SHP77 treated with DMSO at 0.1 percent for 48 hours (cell line): ENCODE measurements around the gene RAD52.

Source experiments
- DNase-seq: peaks from one replicate; lab custom pipeline; 2025; lab: John Stamatoyannopoulos, UW

RAD52 gene

DNA sequence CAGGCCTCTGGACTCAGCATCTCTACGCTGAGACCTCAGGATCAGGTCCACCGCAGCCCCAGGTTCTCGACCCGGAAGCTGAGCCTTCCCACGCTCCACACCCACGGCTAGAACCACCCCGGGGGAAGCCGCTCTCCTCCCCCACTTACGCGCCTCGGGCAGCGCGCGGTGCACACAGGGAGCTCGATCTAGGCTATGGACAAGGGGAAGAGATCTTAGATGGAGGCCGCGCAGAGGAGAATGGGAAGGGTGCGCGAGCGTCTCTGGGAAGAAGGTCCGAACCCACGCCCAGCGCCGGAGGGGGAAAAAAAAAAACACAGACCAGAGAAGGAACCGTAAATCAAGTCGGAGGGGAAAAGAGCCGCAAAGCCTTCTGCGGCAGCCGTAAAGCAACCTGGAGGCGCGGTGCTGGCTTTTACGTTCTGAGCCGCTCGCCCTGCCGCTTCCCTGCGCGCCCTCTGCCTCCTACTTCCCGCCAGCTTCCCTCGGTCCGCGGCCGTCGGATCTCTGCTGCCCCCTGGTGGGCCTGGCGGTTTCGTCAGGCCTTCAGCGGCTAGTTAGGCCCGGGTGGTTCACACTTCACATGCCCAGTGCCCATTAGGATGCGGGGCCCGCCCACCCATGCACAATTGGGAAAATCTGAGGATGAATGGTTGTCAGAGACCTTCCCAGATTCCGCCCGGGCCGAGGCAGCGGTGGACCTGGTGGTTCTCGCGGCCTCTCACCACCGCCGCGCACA lies at the start of gene RAD52:
RAD52 (minus strand) TSS at position 242 of the 739 bp plus-strand sequence. CDS start 16,636 bp downstream, outside the sequence.
- DNase-seq, result peak; percentile 80

DNA sequence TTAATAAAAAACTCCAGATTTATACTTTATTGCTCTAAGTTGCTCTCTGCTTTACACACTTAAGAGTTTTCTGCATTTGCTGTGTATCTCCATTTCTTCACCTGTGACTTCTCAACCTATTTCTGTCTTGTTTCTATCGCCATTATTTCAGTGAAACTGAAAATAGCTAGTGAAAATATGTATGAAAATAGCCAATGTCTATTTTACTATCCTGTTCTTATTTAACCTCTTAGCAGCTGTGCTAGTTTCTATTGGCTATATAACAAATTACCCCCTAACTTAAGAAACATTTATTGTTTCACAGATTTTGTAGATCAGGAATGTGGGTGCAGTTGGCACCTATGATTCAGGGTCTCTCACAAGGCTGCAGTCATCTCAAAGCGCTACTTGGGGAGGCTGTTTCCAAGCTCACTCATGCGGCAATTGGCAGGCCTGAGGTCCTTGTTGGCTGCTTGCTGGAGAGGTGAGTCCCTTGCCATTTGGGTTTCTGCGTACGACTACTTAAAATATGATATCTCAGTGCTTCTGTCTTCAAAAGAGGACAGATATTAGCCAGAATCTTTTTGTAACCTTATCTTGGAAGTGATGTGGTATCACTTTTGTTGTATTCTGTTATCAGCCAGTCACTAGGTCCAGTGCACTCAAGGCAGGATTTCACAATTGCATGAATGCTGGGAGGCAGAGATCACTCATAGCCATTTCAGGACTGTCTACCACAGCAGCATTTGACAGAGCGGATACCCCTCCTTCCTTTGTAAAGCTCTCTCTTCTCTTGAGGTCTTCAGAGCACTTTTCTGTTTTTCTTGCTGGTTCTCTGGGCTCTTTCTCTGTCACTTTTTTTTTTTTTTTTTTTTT lies 48.8 kb upstream of the RAD52 start:
- DNase-seq, result no peak

DNA sequence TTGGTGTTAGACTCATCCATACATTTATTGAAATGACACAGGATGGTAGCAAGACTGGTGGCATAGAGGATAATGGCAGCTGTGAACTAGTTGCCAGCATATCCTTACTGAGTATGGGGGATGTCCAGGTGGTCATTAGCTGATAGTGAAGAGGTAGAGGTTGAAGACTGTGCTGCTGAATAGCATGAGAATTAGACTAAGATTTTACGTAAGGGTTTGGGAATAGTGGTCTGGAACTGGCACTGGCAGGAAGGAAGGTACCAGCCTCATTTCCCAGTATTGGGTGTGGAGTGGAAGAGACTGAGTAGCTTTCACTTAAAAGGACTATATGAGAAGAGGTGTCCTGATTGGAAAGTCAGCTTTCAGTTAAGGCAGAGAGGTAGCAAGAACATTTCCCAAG lies 48.0 kb upstream of the RAD52 start:
- no peak for DNase-seq

DNA sequence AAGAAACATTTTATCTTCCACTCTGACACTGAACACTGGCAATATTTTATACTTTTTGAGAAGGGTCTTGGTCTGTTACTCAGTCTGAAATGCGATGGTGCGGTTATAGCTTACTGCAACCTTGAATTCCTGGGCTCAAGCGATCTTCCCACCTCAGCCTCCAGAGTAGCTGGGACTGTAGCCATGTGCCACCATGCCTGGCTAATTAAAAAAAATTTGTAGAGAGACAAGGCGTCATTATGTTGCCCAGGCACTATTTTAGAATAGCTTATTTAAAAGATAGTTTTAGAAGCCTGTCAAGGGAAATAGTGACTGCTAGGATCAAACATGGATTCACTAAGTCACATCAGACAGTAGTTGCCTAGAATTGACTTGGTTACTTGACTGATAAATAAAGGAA lies 47.4 kb upstream of the RAD52 start:
- no peak for DNase-seq

DNA sequence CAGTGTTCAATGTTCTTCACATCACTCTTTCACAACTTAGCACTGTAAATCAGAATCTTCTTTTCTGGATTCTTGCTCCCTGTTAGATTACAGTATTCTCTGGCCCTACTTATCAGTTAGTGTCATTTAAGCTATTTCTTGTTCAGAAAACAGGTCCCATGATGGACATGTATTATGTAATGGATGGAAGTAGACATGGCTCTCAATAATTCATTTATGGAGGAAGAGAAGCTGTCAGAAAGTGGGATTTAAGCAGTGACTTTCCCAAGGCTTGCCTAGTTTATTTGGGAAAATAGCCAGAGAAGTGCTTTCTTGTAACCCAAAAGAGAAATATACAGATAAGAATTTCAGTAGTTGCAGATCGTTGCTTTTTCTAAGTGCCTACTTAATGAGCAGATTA lies 43.2 kb upstream of the RAD52 start:
- no peak for DNase-seq

DNA sequence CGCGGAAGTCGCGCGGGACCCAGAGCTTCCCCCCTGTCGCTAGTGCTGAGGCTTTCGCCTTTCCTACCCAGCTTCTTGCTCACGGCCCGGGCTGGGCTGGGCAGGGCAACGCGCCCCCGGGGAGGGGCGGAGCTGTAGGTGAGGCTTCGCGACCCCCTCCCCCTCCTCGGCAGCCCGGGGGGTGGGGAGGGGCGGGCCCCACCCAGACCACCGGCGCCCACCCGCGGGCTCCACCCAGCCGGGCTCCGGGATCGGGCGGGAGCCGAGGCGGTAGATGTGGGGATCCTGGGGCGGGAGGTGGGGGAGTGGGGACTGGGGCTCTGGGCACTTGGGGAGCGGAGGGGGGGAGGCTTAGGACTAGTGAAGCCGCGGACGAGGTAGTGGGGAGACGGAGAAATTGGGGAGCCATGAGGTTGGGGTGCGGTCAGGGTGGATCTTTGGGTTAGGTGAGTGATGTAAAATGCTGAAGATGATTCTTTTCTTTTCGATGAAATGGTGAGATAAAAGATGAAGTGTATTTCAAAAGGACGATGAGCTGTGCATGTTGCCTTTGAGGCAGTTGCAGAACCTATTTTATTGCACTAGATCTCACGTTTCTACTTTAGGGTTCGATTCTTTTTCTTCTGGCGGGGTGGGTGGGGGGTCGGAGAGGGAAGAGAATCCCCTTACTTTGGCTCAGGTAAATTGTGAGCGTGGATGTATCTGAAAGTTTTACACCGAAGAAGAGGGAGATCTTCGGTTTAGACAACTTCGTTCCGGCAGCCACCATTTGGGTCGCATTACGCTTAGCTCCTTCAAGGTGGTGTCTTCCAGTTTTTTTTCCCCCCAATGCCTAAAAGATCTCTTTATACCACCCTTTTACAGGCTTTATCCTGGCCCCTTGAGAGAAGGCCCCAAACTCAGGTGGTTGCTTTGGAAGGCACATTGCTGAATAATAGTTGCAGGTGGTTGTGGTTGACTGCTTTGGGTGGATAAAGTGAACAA lies 42.1 kb upstream of the RAD52 start:
- DNase-seq, result no peak

DNA sequence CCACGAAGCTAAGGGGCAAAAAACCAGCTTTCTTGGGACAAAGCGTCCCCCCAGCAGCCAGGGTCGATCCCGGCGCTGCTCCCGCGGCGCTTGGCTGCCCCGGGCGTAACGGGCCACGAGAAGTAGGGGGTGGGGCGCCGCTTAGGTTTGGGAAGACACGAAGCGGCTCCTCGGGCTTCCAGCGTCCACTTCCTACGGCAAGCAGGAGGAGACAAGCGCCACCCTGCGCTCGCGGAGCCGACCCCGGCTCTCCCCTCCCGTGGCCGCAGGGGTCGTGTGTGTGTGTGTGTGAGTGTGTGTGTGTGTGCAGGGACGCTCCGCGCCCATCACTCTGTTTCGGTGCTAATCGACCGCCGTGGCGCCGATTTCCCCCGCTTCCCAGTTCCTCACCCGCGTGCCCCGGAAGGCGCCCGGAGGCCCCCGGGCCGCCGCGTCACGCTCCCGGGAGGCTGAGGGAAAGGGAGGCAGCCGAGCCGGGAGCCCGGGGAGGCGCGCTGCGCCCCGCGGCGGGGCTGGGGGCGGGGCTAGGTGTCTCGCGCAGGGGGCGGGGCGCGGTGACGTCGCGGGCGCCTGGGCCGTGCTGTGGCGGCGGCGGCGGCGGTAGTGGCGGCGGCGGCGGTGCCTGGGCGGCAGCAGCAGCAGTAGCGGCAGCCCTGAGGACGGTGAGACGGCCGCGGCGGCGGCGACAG lies 41.3 kb upstream of the RAD52 start, which contains the start of gene ERC1:
ERC1 (plus strand) TSS at position 563 of the 689 bp plus-strand sequence. CDS start 36,681 bp downstream, outside the sequence.
- DNase-seq, result no peak

DNA sequence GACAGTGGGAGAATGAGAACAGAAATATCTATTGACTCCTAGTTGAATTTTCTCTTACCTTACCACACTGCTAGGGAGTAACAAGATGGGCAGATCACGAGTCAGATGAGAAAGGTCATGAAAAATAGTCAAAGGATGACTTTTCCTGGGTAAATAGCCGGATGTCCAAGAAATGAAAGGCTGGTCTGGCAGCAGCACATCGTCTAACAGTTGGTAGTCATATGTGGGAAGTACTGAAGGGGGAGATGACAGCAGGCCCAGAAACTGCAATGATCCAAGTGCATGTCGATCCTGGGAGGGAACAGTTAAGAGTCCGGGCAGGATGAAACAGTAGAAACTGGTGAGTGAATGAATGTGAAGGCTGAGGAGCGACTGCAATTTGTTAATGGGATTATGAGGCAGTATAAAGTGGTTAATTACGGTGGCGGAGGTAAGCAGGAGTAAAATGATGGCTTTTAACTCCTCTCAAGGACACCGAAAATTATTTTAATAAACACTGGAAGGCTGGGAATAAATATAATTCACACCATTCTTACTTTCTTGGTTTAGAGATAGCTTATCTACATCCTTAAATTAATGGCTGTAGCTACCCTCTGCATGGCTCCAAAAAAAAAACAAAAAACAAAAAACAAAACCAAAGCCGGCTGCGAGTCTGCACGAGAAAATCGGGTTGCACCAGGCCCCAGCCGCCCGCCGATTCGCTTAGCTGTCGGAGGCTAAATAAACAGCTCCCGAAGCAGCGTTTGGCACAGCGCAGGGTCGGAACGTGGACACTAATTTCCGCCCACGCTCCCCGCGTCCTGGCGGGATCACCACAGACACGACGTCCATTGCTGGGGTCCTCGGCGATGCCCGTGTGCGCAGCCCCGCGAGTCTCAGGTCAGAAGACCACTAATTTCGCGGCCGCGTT lies 40.5 kb upstream of the RAD52 start:
- DNase-seq, result peak; percentile 1

DNA sequence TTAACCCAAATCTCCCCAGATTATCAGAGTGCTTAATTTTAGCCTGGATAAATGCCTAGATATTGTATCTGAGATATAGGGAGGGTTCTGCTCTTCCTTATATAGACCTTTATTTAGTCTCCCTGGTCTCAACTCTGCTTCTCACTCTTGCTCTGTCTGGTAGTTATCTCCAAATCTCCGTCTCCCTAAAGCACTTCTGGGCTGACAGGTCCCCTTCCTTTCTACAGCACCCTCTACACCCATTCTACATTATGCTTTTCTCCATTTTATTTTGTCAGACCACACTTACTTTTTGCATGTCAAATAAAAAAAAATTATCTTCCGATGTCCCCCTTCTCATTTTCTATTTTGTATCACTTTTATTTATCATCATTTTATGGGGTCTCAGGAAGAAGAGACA lies 39.6 kb upstream of the RAD52 start:
- DNase-seq, result no peak

DNA sequence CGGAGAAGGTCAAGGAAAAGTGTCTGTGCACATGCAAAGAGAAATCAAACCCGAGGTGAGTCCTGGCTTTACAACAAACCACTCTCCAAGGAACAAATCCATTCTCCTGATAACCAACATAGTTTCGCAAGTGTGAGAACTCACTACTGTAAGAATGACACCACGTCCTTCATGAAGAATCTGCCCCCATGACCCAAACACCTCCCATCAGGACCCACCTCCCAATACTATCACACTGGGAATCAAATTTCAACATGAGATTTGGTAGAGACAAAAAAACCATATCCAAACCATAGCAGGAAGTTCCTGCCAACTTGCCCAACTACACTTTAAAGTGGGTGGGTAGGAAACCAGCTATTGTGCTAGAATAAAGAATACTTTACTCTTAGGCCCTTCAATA lies 39.2 kb upstream of the RAD52 start:
- DNase-seq, result no peak

DNA sequence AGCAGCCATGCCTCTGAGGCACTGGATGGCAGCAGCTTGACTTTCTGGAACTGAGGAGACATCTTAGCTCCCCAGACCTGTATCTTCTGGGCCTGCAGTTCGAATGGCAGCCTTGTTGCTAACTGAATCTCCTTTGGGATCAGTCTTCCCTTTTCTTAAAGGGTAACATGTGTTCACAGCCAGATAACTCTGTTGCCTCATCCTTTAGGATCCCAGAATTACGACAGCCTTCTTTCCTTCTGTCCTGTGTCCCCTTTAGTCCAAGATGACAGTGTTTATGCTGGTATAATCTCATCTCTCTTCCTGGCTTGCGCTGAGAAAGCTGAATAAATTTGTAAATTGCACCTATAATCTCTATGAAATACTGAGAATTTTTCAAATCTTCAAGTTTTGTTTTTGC lies 32.5 kb upstream of the RAD52 start:
- DNase-seq, result no peak

DNA sequence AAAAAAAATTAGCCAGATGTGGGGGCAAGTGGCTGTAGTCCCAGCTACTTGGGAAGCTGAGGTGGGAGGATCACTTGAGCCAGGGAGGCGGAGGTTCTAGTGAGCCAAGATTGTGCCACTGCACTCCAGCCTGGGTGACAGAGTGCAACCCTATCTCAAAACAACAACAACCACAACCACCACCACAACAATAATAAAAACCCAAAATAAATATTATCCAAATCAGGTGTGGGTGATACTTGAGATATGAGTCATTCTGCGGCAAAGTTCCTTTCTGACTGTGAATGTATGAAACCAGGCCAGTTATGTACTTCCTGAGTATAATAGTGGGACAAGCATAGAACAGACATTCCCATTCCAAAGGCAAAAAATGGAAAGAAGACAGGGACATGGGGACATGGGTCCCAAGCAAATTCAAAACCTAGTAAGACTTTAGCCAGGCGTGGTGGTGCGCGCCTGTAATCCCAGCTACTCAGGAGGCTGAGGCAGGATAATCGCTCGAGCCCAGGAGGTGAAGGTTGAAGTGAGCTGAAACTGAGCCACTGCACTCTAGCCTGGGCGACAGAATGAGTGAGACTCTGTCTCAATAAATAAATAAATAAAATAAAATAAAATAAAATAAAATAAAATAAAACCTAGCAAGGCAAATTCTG lies 31.8 kb upstream of the RAD52 start:
- DNase-seq, result no peak

DNA sequence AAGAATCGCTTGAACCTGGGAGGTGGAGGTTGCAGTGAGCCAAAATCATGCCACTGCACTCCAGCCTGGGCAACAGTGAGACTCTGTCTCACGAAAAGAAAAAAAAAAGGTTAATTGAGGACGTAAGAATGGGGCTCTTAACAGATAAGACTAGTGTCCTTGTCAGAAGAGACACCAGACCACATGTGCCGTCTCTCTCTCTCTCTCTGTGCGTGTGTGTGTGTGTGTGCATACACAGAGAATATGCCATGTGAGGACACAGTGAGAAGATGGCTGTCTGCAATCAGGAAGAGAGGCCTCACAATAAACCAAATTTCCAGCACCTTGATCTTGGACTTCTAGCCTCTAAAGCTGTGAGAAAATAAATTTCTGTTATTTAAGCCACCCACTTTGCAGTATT lies 29.9 kb upstream of the RAD52 start:
- DNase-seq, result no peak

DNA sequence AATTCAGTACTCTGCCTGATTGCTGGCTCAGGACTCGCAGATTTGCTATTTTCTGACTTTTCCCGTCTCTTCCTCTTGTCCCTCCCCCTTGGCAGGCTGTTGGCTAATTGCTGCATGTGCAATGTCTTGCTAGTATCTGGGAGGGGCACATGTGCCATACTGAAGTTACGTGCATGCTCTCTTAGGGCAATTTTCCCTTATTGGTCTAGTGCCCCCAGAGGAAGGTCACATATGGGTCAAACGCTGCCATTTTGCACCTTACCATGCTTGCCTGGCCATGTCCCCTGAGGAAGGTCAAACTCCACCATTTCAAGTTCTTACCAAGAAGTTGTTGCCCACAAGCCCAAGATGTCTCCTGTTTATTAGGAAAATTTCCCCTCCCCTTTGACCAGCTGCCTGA lies 27.7 kb upstream of the RAD52 start:
- no peak for DNase-seq

DNA sequence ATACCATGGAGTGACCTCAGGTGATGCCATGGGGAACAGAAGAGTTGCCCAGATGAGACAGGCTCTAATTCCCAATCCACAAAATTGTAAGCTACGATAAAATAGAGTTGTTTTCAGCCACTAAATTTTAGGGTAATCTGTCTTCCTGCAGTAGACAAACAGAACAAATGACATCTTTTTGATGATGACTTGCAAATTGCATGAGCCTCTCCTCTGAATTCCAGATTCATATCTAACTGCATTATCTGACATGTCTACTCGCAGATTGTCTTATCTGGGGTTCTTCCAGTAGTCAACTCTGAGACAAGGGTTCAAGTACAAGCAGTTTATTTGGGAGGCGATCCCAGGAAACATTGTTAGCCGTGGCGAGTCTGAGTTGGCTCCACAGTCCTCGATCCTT lies 27.1 kb upstream of the RAD52 start:
- DNase-seq, result no peak

DNA sequence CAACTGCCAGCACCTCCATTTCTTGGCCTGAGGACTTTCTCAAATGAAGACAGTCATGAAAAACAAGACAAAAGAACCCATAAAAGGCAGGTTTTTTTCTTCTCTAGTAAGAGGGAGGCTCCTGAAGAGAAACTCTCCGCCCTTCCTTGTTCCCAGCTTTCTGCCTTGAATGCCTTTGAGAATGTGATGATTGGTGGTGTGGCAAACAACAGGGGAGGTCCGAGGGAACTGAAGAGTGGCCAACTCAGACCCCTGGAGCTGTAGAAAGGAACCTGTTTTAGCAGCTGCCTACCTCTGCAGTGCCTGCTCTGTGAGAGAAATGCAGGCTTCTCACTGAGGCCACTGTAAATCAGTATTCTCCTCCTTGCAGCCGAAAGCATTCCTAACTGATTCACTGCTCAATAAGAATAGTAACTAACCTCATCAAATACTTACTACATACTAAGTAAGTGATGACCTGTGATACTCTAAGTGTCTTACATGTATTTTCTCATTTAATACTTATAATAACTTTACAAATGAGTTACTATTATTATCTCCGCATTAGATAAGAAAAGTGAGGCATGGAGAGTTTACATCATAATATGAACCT lies 24.9 kb upstream of the RAD52 start:
- no peak for DNase-seq

DNA sequence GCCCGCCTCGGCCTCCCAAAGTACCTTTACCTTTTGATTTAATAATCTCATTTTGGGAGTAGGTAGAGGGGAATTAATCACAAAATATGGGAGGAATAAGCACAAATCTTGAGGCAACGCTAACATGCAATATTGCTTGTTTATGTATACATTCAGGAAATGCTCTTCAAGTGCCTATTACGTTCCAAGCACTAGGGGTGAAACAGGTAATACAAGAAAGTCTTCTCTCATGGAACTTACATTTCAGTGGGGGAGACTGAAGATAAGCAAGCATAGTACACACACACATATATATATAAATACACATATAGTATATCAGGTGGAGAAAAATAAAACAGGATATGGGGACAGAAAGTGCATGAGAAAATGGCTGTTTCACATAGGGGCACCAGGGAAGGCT lies 22.5 kb upstream of the RAD52 start:
- DNase-seq, result no peak

DNA sequence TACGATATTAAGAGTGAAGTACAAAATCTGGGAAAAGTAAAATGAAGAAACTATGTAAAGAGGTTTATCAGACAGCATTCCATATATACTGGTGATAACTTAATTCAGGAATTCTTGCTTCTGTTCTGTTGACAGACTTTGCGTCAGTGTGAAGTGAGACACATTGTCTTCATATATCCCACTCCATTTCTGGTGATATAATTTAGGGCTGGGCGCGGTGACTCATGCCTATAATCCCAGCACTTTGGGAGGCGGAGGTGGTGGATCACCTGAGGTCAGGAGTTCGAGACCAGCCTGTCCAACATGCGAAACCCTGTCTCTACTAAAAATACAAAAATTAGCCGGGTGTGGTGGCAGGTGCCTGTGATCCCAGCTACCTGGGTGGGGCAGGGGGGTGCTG lies 20.3 kb upstream of the RAD52 start:
- no peak for DNase-seq

DNA sequence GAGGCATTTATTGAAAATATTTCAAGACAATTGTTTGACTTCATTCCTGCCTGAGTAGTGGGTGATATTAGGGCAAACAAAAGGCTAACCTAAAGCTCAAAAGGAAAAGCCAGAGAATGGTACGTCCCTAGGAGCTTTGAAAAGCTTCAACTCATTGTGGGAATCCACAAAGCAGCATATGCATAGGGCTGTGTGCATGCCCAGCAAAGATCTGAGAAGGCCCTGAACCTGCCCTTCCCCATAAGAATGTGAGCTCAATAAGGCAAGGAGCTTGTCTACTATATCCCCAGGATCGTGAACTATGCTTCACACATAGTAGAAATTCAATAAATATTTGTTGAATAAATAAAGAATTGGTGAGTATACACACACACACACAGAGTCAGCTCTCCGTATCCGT lies 19.1 kb upstream of the RAD52 start:
- DNase-seq, result no peak

DNA sequence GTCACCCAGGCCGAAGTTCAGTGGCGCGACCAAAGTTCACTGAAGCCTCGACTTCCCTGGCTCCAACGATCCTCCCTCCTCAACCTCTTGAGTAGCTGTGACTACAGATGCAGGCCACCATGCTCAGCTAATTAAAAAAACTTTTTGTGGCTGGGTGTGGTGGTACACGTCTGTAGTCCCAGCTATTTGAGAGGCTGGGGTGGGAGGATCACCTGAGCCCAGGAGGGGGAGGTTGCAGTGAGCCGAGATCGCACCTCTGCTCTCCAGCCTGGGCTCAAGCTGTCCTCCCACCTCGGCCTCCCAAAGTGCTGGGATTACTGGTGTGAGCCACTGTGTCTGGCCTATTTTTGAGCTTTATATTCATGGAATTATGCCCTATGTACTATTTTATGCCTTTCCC lies 18.1 kb upstream of the RAD52 start:
- no peak for DNase-seq
